Measurements from ENCODE around the gene PTGFRN.

Gene PTGFRN

DNA sequence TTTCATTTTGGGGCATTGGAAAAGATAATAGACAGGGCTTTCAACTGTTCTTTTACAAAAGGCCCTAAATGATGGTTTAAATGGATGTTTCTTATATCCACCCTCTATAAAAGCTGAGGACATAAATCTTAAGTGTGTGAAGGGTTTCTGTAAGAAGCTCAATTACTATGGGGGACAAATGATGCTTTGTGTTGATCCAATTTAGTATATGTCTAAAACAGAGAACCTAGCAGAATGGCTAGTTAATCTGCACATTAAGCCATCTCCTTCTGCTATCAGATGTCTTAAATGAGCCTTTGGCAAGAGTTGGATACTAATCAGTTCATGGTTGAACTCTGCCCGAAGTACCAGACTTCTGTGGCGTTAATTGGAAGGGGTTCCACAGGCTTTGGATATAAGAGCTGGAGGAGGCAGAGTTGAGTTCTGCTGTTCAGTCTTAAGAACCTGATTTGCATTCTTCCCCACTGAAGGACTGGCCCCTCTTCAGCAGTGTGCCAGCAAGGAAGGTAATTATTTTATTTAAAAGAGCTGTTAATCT is 43.1 kb downstream of the PTGFRN start:
- peaks cover 10% of the 10 kb centered on the region for H3K4me1 ChIP-seq (ENCODE audit: insufficient read depth, insufficient read length)
- H3K27me3 ChIP-seq (ENCODE audit: insufficient read depth, insufficient read length), result no peaks in the 10 kb centered on the region
- no peak overlapping the region for H3K9ac ChIP-seq (ENCODE audit: insufficient read length, low read depth)
- no peaks in the 10 kb centered on the region for H3K9me3 ChIP-seq (ENCODE audit: insufficient read depth, low read length)
- H3K4me3 ChIP-seq (ENCODE audit: insufficient read length, low read depth), result no peak overlapping the region
- no peak for TF ChIP-seq ZNF274 (IDR thresholded peaks at IDR 0.05; ENCODE audit: low read depth, low read length)
- TF ChIP-seq YY1 (IDR thresholded peaks at IDR 0.05; ENCODE audit: insufficient read depth, insufficient read length), result no peak
- no peak for TF ChIP-seq SUZ12 (IDR thresholded peaks at IDR 0.05; ENCODE audit: extremely low read depth, insufficient read depth, insufficient read length)
- no peak for DNase-seq (ENCODE audit: low read depth, low spot score)
- peaks cover 52% of the 10 kb centered on the region for H3K36me3 ChIP-seq (ENCODE audit: insufficient read depth, insufficient read length, low read length)

DNA sequence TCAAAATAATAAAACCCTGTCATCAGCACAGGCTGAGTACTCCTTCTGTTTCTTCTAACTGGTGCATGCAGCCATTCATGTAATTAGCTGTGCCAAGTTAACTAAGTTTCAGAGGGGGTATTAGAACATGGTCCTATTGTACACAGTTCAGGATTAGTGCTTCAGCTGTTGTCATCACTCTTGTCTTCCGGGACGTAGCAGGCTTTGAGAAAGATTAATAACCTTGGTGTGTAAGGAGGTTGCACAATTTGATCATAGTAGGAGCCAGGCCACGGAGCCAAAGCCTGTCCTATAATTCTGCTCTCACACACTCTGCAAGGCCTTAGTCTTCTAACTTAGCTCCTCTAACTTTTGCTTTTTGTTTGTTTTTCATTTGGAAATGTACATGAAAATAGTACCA is 44.7 kb downstream of the PTGFRN start:
- H3K9ac ChIP-seq (ENCODE audit: insufficient read length, low read depth), result no peak overlapping the region
- no peaks in the 10 kb centered on the region for H3K9me3 ChIP-seq (ENCODE audit: insufficient read depth, low read length)
- TF ChIP-seq SUZ12 (IDR thresholded peaks at IDR 0.05; ENCODE audit: extremely low read depth, insufficient read depth, insufficient read length), result no peak
- no peak for TF ChIP-seq YY1 (IDR thresholded peaks at IDR 0.05; ENCODE audit: insufficient read depth, insufficient read length)
- TF ChIP-seq ZNF274 (IDR thresholded peaks at IDR 0.05; ENCODE audit: low read depth, low read length), result no peak
- no peak overlapping the region for H3K4me3 ChIP-seq (ENCODE audit: insufficient read length, low read depth)
- DNase-seq (ENCODE audit: low read depth, low spot score), result no peak
- H3K4me1 ChIP-seq (ENCODE audit: insufficient read depth, insufficient read length), result peaks cover 5% of the 10 kb centered on the region
- H3K27me3 ChIP-seq (ENCODE audit: insufficient read depth, insufficient read length), result no peaks in the 10 kb centered on the region
- H3K36me3 ChIP-seq (ENCODE audit: insufficient read depth, insufficient read length, low read length), result peaks cover 50% of the 10 kb centered on the region

DNA sequence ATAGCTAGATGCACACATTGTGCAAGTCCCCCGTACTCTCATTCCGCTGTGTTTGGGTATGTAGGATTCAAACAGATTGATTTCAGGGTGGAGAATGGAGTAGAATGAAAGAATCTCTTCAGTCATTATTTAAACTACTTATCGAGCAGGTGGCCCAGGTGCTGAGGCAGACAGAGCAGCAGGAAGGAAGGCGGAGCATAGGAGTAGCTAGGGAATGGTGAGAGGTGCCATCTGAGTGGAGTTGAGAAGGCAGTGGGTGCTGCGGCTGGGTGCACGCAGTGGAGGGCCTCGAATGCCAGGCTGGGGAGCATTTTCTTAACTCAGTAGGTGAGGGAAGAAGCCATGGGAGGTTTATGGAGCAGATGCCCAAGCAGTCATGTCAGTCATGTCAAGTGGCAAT is 46.7 kb downstream of the PTGFRN start:
- Histone ChIP-seq H3K4me1 (ENCODE audit: insufficient read depth, insufficient read length) (no peaks in the 10 kb centered on the region), H3K9me3 (ENCODE audit: insufficient read depth, low read length) (no peaks in the 10 kb centered on the region), H3K4me3 (ENCODE audit: insufficient read length, low read depth) (no peak overlapping the region), H3K9ac (ENCODE audit: insufficient read length, low read depth) (no peak overlapping the region), H3K27me3 (ENCODE audit: insufficient read depth, insufficient read length) (no peaks in the 10 kb centered on the region), H3K36me3 (ENCODE audit: insufficient read depth, insufficient read length, low read length) (peaks cover 42% of the 10 kb centered on the region)
- no peak for DNase-seq (ENCODE audit: low read depth, low spot score)
- TF ChIP-seq ZNF274 (IDR thresholded peaks at IDR 0.05; ENCODE audit: low read depth, low read length) (no peak), YY1 (IDR thresholded peaks at IDR 0.05; ENCODE audit: insufficient read depth, insufficient read length) (no peak), SUZ12 (IDR thresholded peaks at IDR 0.05; ENCODE audit: extremely low read depth, insufficient read depth, insufficient read length) (no peak)

DNA sequence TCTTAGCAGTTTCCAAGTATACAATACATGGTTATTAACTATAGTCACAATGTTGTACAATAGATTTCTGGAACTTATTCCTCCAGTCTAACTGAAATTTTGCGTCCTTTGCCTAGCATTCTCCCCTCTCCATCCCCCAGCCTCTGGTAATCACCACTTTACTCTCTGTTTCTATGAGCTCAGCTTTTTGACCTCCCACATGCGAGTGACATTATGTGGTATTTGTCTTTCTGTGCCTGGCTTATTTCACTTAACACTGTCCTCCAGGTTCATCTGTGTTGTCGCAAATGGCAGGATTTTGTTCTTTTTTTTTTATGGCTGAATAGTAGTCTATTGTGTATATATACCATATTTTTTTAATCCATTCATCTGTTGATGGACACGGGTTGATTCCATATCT is 47.9 kb downstream of the PTGFRN start:
- Histone ChIP-seq H3K36me3 (ENCODE audit: insufficient read depth, insufficient read length, low read length) (peaks cover 46% of the 10 kb centered on the region), H3K4me3 (ENCODE audit: insufficient read length, low read depth) (no peak overlapping the region), H3K9ac (ENCODE audit: insufficient read length, low read depth) (no peak overlapping the region), H3K9me3 (ENCODE audit: insufficient read depth, low read length) (no peaks in the 10 kb centered on the region), H3K4me1 (ENCODE audit: insufficient read depth, insufficient read length) (no peaks in the 10 kb centered on the region), H3K27me3 (ENCODE audit: insufficient read depth, insufficient read length) (no peaks in the 10 kb centered on the region)
- no peak for DNase-seq (ENCODE audit: low read depth, low spot score)
- TF ChIP-seq SUZ12 (IDR thresholded peaks at IDR 0.05; ENCODE audit: extremely low read depth, insufficient read depth, insufficient read length) (no peak), ZNF274 (IDR thresholded peaks at IDR 0.05; ENCODE audit: low read depth, low read length) (no peak), YY1 (IDR thresholded peaks at IDR 0.05; ENCODE audit: insufficient read depth, insufficient read length) (no peak)

DNA sequence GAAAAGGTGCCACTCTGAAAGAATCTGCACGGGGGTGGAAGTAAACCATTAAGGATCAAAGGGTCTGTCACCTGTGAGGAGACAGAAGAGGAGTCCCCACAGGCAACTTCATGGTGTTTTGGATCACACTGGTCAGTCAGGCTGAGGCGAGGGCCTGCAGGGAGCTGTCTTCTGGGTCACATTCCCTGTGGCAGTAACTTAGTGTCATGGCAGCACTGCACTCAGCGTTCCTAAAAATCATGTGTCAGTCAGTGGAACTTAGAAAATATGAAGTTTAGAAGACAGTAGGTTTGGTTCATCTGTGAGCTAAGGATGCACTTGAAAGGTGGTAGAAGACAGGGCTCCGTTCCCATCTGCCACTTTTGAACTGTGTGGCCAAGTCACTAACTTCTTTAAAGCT is 48.4 kb downstream of the PTGFRN start:
- Histone ChIP-seq H3K4me3 (ENCODE audit: insufficient read length, low read depth) (no peak overlapping the region), H3K9ac (ENCODE audit: insufficient read length, low read depth) (no peak overlapping the region), H3K9me3 (ENCODE audit: insufficient read depth, low read length) (no peaks in the 10 kb centered on the region), H3K27me3 (ENCODE audit: insufficient read depth, insufficient read length) (no peaks in the 10 kb centered on the region), H3K36me3 (ENCODE audit: insufficient read depth, insufficient read length, low read length) (peaks cover 46% of the 10 kb centered on the region), H3K4me1 (ENCODE audit: insufficient read depth, insufficient read length) (no peaks in the 10 kb centered on the region)
- no peak for DNase-seq (ENCODE audit: low read depth, low spot score)
- TF ChIP-seq SUZ12 (IDR thresholded peaks at IDR 0.05; ENCODE audit: extremely low read depth, insufficient read depth, insufficient read length) (no peak), YY1 (IDR thresholded peaks at IDR 0.05; ENCODE audit: insufficient read depth, insufficient read length) (no peak), ZNF274 (IDR thresholded peaks at IDR 0.05; ENCODE audit: low read depth, low read length) (no peak)

DNA sequence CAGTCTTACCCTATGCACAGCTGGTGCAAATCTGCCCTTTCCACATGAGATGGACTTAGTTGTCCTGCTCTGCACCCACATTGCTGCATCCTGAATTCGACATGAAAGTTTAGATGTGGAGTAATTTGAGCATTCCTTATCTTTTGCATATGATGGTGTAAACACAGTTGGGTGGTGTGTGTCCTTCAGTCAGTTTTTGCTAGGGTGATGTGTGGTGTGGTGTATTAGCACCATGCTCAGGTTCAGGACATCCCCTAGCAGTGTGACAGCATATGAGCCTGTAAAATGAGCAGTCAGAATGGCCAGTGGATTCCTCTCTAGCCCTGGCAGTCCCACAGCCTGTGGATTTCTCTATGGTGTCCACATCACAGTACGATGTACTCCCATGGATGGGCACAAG is 49.3 kb downstream of the PTGFRN start:
- Histone ChIP-seq H3K9me3 (ENCODE audit: insufficient read depth, low read length) (no peaks in the 10 kb centered on the region), H3K4me3 (ENCODE audit: insufficient read length, low read depth) (no peak overlapping the region), H3K4me1 (ENCODE audit: insufficient read depth, insufficient read length) (no peaks in the 10 kb centered on the region), H3K27me3 (ENCODE audit: insufficient read depth, insufficient read length) (no peaks in the 10 kb centered on the region), H3K9ac (ENCODE audit: insufficient read length, low read depth) (no peak overlapping the region), H3K36me3 (ENCODE audit: insufficient read depth, insufficient read length, low read length) (peaks cover 44% of the 10 kb centered on the region)
- DNase-seq (ENCODE audit: low read depth, low spot score), result no peak
- no peak for TF ChIP-seq SUZ12 (IDR thresholded peaks at IDR 0.05; ENCODE audit: extremely low read depth, insufficient read depth, insufficient read length)
- no peak for TF ChIP-seq ZNF274 (IDR thresholded peaks at IDR 0.05; ENCODE audit: low read depth, low read length)

DNA sequence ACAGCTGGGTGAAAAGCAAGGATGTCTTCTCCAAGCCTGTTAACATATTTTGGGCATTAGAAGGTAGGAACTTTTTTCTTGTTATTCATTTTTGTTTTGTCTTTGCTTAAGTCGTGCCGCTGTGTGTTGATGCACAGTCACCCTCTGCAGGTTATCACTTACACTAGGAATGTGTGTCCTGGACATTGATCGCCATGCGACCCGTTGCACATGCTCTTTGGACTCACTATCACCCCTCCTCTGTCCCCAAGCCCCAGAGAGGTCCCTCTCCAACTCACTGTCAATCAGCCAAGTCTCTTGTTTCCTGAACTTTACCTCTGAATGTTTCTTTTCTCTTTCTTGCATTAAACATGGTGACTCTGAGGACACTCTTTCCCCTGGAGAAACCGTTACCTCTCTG is 51.9 kb downstream of the PTGFRN start:
- Histone ChIP-seq H3K4me1 (ENCODE audit: insufficient read depth, insufficient read length) (no peaks in the 10 kb centered on the region), H3K27me3 (ENCODE audit: insufficient read depth, insufficient read length) (no peaks in the 10 kb centered on the region), H3K9ac (ENCODE audit: insufficient read length, low read depth) (no peak overlapping the region), H3K36me3 (ENCODE audit: insufficient read depth, insufficient read length, low read length) (peaks cover 59% of the 10 kb centered on the region), H3K4me3 (ENCODE audit: insufficient read length, low read depth) (no peak overlapping the region), H3K9me3 (ENCODE audit: insufficient read depth, low read length) (no peaks in the 10 kb centered on the region)
- no peak for DNase-seq (ENCODE audit: low read depth, low spot score)
- TF ChIP-seq ZNF274 (IDR thresholded peaks at IDR 0.05; ENCODE audit: low read depth, low read length) (no peak), YY1 (IDR thresholded peaks at IDR 0.05; ENCODE audit: insufficient read depth, insufficient read length) (no peak), SUZ12 (IDR thresholded peaks at IDR 0.05; ENCODE audit: extremely low read depth, insufficient read depth, insufficient read length) (no peak)
